ENCODE data around the gene GRK3. TPM values are rescaled to one million over a fixed set of nuclear protein-coding genes. Genes with fewer than 3 reads are reported as not detected.
"Not testable (repeated sequence)": the region's sequence is repeated elsewhere in the genome, so short reads cannot be mapped to it uniquely, and the experiment has no call there.

Gene GRK3
- total RNA-seq, 1 experiment from 2014 or later: 17.0 TPM

DNA sequence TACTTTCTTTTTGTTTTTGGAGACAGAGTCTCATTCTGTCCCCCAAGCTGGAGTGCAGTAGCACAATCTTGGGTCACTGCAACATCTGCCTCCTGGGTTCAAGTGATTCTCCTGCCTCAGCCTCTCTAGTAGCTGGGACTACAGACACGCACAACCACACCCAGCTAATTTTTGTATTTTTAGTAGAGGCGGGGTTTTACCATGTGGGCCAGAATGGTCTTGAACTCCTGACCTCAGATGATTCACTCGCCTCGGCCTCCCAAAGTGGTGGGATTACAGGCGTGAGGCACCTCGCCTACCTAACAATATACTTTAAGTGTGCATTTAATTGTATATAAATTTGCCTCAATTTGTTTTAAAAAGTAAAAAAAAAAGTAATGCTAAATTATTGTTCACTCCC lies 38.4 kb downstream of the GRK3 start:
- in situ Hi-C loops (cut with HindIII; ENCODE audit: low pct_unique_long_range_greater_than_20kb, low sequenced_read_pairs): no loop called here
- DNase-seq (ENCODE audit: low read depth, low spot score): no peak

- in situ Hi-C loops (cut with HindIII; ENCODE audit: low pct_unique_long_range_greater_than_20kb, low sequenced_read_pairs); DNase-seq (ENCODE audit: low read depth, low spot score): not testable (repeated sequence)
Observed at GRCh38 chr22:25605146-25605545, 40.7 kb downstream of the GRK3 start.

DNA sequence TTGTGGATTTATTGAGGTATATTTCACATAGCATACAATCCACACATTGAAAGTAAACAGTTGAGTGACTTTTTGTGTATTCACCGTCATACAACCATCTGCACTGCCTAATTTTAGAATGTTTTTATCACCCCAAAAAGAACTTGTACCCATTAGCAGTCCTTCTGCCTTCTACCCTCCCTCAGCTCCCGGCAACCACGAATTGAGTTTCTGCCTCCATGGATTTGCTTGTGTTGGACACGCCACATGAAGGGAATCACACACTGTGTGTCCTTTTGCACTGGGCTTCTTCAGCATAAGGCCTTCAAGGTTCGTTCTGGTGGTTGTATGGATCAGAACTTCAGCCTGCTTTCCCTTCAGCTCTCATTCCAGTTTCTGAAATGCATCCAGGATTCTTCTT lies 41.1 kb downstream of the GRK3 start:
- in situ Hi-C loops (cut with HindIII; ENCODE audit: low pct_unique_long_range_greater_than_20kb, low sequenced_read_pairs); DNase-seq (ENCODE audit: low read depth, low spot score): not testable (repeated sequence)

GRCh38 chr22:25611284-25611683 lies 46.8 kb downstream of the GRK3 start:
- DNase-seq (ENCODE audit: low read depth, low spot score); in situ Hi-C loops (cut with HindIII; ENCODE audit: low pct_unique_long_range_greater_than_20kb, low sequenced_read_pairs): not testable (repeated sequence)

- in situ Hi-C loops (cut with HindIII; ENCODE audit: low pct_unique_long_range_greater_than_20kb, low sequenced_read_pairs); DNase-seq (ENCODE audit: low read depth, low spot score): not testable (repeated sequence)
Observed at GRCh38 chr22:25613131-25613530, 48.7 kb downstream of the GRK3 start.

DNA sequence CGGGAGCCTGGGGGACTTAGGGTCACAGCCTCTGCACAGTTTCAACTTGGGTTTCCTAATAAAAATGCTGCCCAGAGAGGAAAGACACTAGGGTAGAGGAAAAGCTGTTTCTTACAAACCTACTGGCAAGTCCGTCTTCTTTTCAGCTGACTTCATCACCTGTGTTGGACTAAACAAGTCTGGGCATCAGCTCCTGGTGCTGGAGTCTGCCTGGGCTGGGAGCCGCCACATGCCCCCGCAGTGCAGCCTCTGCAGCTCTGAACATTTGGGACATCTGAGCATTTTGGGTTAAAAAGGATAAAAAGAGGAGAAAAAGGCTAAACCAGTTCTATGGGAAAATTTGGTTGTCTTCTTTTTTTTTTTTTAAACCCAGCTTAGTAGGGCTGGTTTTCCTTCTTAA lies 49.1 kb downstream of the GRK3 start:
- in situ Hi-C loops (cut with HindIII; ENCODE audit: low pct_unique_long_range_greater_than_20kb, low sequenced_read_pairs): not testable (repeated sequence)

DNA sequence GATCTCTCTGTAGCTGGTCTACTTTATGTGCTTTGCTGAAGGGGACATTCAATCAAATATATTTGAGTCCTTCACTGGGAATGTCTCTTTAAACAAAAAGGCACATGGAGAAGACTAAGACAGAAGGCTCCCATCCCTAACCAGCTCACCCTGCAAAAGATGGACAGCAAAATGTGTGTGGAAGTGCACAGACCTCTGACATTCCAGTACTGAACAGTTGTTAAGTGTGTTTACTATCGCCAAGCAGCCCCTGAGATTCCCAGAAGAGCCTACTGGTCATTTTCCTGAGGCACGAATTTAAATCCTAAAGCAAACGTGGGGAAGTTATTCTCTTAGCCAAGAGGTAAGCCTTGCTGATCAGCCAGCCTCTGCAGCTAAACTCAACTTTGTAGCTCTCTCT lies 50.3 kb downstream of the GRK3 start:
- DNase-seq (ENCODE audit: low read depth, low spot score); in situ Hi-C loops (cut with HindIII; ENCODE audit: low pct_unique_long_range_greater_than_20kb, low sequenced_read_pairs): not testable (repeated sequence)

More for the DNA sequence above, 49.1 kb downstream of the GRK3 start:
- not testable (repeated sequence) for DNase-seq (ENCODE audit: low read depth, low spot score)

GRCh38 chr22:25621986-25622385 lies 57.5 kb downstream of the GRK3 start:
- in situ Hi-C loops (cut with HindIII; ENCODE audit: low pct_unique_long_range_greater_than_20kb, low sequenced_read_pairs): no loop called here
- DNase-seq (ENCODE audit: low read depth, low spot score): no peak

DNA sequence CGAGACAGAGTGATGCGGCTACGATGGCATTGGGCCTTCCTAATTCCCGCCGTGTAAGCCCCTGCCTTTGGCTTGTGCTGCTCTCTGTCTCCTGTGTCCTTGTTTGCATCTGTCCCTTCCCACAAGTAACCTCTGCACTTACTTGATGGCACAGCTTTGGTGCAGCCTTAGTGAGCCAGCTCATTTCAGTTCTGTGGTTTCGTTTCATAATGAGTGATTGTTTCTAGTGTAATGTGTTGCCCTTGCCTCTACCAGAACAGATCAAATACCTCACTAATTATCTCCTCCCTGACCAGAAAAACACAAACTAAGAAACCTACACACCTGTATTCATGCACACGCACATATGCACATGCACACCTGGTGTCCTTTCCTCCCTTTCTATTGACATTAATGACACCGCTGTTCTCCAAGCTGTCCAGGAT lies 58.8 kb downstream of the GRK3 start:
- DNase-seq (ENCODE audit: low read depth, low spot score): no peak
- in situ Hi-C loops (cut with HindIII; ENCODE audit: low pct_unique_long_range_greater_than_20kb, low sequenced_read_pairs): no loop called here

DNA sequence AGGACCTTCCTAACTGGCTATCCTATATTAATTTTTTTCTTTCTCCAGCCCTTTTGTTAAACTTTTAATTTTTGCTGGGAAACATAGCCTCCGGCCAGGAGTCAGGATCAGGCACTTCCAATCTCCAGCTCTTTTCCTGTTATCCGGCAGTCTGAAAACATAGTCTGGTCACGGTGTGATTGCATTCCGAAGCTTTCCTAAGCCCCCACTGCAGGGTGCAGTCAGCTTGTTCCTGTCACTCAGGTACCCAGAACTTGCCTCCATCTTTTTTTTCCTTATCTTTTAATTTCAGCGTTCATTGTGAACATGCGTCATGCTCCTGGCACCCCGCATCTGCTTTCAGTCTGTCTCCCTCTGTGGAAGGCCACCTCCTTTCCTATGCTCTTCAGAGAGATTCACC lies 59.4 kb downstream of the GRK3 start:
- in situ Hi-C loops (cut with HindIII; ENCODE audit: low pct_unique_long_range_greater_than_20kb, low sequenced_read_pairs): no loop called here
- no peak for DNase-seq (ENCODE audit: low read depth, low spot score)

DNA sequence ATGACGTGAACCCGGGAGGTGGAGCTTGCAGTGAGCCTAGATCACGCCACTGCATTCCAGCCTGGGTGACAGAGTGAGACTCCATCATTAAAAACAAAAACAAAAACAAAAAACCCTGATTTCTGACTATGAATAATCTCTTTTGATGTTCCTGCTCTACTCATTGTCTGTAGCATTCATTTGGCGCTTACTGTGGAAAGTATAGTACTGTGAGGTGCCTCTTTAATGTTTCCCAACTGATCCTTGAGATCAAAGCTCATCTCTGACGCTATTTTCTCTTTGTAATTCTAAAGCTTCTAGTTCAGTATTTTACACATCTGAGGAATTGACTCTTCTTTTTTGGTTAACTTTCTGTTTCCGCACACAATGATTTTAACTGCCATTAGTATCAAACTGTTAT lies 60.0 kb downstream of the GRK3 start:
- in situ Hi-C loops (cut with HindIII; ENCODE audit: low pct_unique_long_range_greater_than_20kb, low sequenced_read_pairs): no loop called here
- DNase-seq (ENCODE audit: low read depth, low spot score): no peak

- DNase-seq (ENCODE audit: low read depth, low spot score); in situ Hi-C loops (cut with HindIII; ENCODE audit: low pct_unique_long_range_greater_than_20kb, low sequenced_read_pairs): not testable (repeated sequence)
Observed at GRCh38 chr22:25625747-25626623, 61.5 kb downstream of the GRK3 start.

GRCh38 chr22:25626624-25626990 lies 62.1 kb downstream of the GRK3 start:
- no peak for DNase-seq (ENCODE audit: low read depth, low spot score)
- in situ Hi-C loops (cut with HindIII; ENCODE audit: low pct_unique_long_range_greater_than_20kb, low sequenced_read_pairs): no loop called here

GRCh38 chr22:25627271-25627852 lies 62.9 kb downstream of the GRK3 start:
- DNase-seq (ENCODE audit: low read depth, low spot score): no peak
- in situ Hi-C loops (cut with HindIII; ENCODE audit: low pct_unique_long_range_greater_than_20kb, low sequenced_read_pairs): no loop called here

GRCh38 chr22:25628494-25628893 lies 64.0 kb downstream of the GRK3 start:
- in situ Hi-C loops (cut with HindIII; ENCODE audit: low pct_unique_long_range_greater_than_20kb, low sequenced_read_pairs): no loop called here
- no peak for DNase-seq (ENCODE audit: low read depth, low spot score)

DNA sequence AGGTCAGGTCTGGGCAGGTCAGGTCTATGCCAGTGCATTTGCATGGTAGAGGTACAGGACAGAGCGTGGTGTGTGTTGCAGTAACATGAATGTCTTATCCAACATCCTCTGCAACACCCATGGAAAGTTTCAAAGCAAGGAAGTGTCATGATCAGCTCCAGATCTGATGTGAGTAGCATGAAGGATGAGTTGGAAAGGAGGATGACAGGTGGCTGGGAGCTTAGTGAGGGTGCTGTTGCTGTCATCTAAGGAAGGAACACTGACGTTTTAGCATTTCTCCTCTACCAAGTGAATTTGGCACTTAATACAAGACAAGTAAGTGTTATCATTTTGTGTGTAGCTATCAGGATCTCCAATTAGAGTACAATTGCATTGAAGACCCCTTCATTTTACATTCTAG lies 65.1 kb downstream of the GRK3 start:
- in situ Hi-C loops (cut with HindIII; ENCODE audit: low pct_unique_long_range_greater_than_20kb, low sequenced_read_pairs): no loop called here
- no peak for DNase-seq (ENCODE audit: low read depth, low spot score)

GRCh38 chr22:25630447-25630846 lies 66.0 kb downstream of the GRK3 start:
- in situ Hi-C loops (cut with HindIII; ENCODE audit: low pct_unique_long_range_greater_than_20kb, low sequenced_read_pairs): no loop called here
- no peak for DNase-seq (ENCODE audit: low read depth, low spot score)

GRCh38 chr22:25636323-25636722 lies 71.8 kb downstream of the GRK3 start:
- in situ Hi-C loops (cut with HindIII; ENCODE audit: low pct_unique_long_range_greater_than_20kb, low sequenced_read_pairs): no loop called here
- no peak for DNase-seq (ENCODE audit: low read depth, low spot score)

DNA sequence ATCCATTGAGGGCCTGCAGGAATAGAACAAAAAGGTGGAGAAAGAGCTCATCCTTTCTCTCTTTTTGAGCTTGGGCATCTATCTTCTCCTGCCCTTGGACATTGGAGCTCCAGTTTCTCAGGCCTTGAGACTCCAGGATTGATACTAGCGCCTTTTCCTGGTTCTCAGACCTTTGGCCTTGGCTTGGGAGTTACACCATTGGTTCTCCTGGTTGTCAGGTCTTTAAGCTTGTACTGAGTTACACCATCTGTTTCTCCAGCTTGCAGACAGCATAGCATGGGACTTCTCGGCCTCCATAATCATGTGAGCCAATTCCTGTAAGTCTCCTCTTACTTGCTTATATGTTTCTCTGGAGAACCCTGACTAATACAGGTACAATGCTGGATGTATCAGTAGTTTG lies 72.6 kb downstream of the GRK3 start:
- in situ Hi-C loops (cut with HindIII; ENCODE audit: low pct_unique_long_range_greater_than_20kb, low sequenced_read_pairs): no loop called here
- no peak for DNase-seq (ENCODE audit: low read depth, low spot score)

All from SK-MEL-5 (cell line).